Measurements from ENCODE around the gene SMIM20.

The SMIM20 gene

GRCh38 chr4:25881193-25881592 is 32.8 kb upstream of the SMIM20 start:
- H3K27ac ChIP-seq (ENCODE audit: low read depth, low read length), result peak overlapping the region; percentile 100
- H3K4me3 ChIP-seq (ENCODE audit: insufficient read depth, low read length, poor library complexity, severe bottlenecking), result no peak overlapping the region

GRCh38 chr4:25882226-25882625 is 31.8 kb upstream of the SMIM20 start:
- no peak for TF ChIP-seq CTCF (IDR thresholded peaks at IDR 0.05; ENCODE audit: insufficient read depth, low read length, poor library complexity, severe bottlenecking)
- Histone ChIP-seq H3K4me3 (ENCODE audit: insufficient read depth, low read length, poor library complexity, severe bottlenecking) (no peak overlapping the region), H3K79me2 (ENCODE audit: insufficient read depth, low read length) (no peaks in the 10 kb centered on the region), H3F3A (ENCODE audit: insufficient read depth) (peaks cover 44% of the 10 kb centered on the region), H3K36me3 (ENCODE audit: low read length) (no peaks in the 10 kb centered on the region), H3K9ac (ENCODE audit: low read length) (no peak overlapping the region), H2AFZ (ENCODE audit: low read depth, low read length, severe bottlenecking) (no peak overlapping the region), H3K27me3 (ENCODE audit: low read length) (no peaks in the 10 kb centered on the region), H3K27ac (ENCODE audit: low read depth, low read length) (no peak overlapping the region), H3K9me2 (replicated peaks; ENCODE audit: insufficient read depth, low read length) (no peaks in the 10 kb centered on the region), H4K20me1 (ENCODE audit: low read depth, low read length) (no peaks in the 10 kb centered on the region), H3K4me2 (ENCODE audit: low read depth, low read length, poor library complexity, severe bottlenecking) (no peak overlapping the region), H3K9me3 (ENCODE audit: insufficient read depth, low read length) (no peaks in the 10 kb centered on the region)

More at GRCh38 chr4:25881193-25881592, 32.8 kb upstream of the SMIM20 start:
- H3K9me2 ChIP-seq (replicated peaks; ENCODE audit: insufficient read depth, low read length), result no peaks in the 10 kb centered on the region
- no peak overlapping the region for H2AFZ ChIP-seq (ENCODE audit: low read depth, low read length, severe bottlenecking)
- TF ChIP-seq CTCF (IDR thresholded peaks at IDR 0.05; ENCODE audit: insufficient read depth, low read length, poor library complexity, severe bottlenecking), result no peak
- TF ChIP-seq EZH2phosphoT487 (conservative IDR thresholded peaks at IDR 0.05; ENCODE audit: low read length), result no peak
- H3K9ac ChIP-seq (ENCODE audit: low read length), result 0 out of 2 replicates have a peak overlapping the region, but pooled peaks have one; percentile 65
- H3K9me3 ChIP-seq (ENCODE audit: insufficient read depth, low read length), result no peaks in the 10 kb centered on the region
- no peaks in the 10 kb centered on the region for H3K27me3 ChIP-seq (ENCODE audit: low read length)
- H3F3A ChIP-seq (ENCODE audit: insufficient read depth), result peaks cover 54% of the 10 kb centered on the region
- H3K36me3 ChIP-seq (ENCODE audit: low read length), result no peaks in the 10 kb centered on the region
- no peaks in the 10 kb centered on the region for H4K20me1 ChIP-seq (ENCODE audit: low read depth, low read length)
- peak overlapping the region; percentile 86 for H3K4me2 ChIP-seq (ENCODE audit: low read depth, low read length, poor library complexity, severe bottlenecking)
- H3K79me2 ChIP-seq (ENCODE audit: insufficient read depth, low read length), result no peaks in the 10 kb centered on the region

- Histone ChIP-seq H3K36me3 (ENCODE audit: low read length) (no peaks in the 10 kb centered on the region), H3K9me2 (replicated peaks; ENCODE audit: insufficient read depth, low read length) (no peaks in the 10 kb centered on the region), H3K79me2 (ENCODE audit: insufficient read depth, low read length) (no peaks in the 10 kb centered on the region), H3K9ac (ENCODE audit: low read length) (no peak overlapping the region), H4K20me1 (ENCODE audit: low read depth, low read length) (no peaks in the 10 kb centered on the region), H3K4me3 (ENCODE audit: insufficient read depth, low read length, poor library complexity, severe bottlenecking) (no peak overlapping the region), H3K27ac (ENCODE audit: low read depth, low read length) (no peak overlapping the region), H3F3A (ENCODE audit: insufficient read depth) (peaks cover 31% of the 10 kb centered on the region), H2AFZ (ENCODE audit: low read depth, low read length, severe bottlenecking) (no peak overlapping the region), H3K9me3 (ENCODE audit: insufficient read depth, low read length) (no peaks in the 10 kb centered on the region), H3K27me3 (ENCODE audit: low read length) (no peaks in the 10 kb centered on the region), H3K4me2 (ENCODE audit: low read depth, low read length, poor library complexity, severe bottlenecking) (no peak overlapping the region)
- TF ChIP-seq EZH2phosphoT487 (conservative IDR thresholded peaks at IDR 0.05; ENCODE audit: low read length), result no peak
- no peak for TF ChIP-seq CTCF (IDR thresholded peaks at IDR 0.05; ENCODE audit: insufficient read depth, low read length, poor library complexity, severe bottlenecking)
These were observed 30.5 kb upstream of the SMIM20 start for GRCh38 chr4:25883565-25883964.

Measured in SU-DHL-6 (cell line).